ENCODE measurements around the gene GYS1. TPM values are rescaled to one million over a fixed set of nuclear protein-coding genes. Genes with fewer than 3 reads are reported as not detected.
A peak's percentile ranks its signal among the peaks of the same experiment; 100 is the strongest.

Gene GYS1
- total RNA-seq, 1 donor from 2014 or later = 14.8 TPM

GRCh38 chr19:48963371-48964204 lies 29.5 kb downstream of the GYS1 start:
- DNase-seq = peak; percentile 73

- no peak for DNase-seq
These were observed 30.3 kb downstream of the GYS1 start for GRCh38 chr19:48962849-48963165.

- peak; percentile 25 for DNase-seq
These were observed 30.9 kb downstream of the GYS1 start for GRCh38 chr19:48962029-48962848.

- DNase-seq = no peak
These were observed 31.5 kb downstream of the GYS1 start for GRCh38 chr19:48961673-48962028.

- no peak for DNase-seq
These were observed 32.0 kb downstream of the GYS1 start for GRCh38 chr19:48961051-48961649.

GRCh38 chr19:48959341-48960239 lies 33.5 kb downstream of the GYS1 start:
- DNase-seq = no peak

GRCh38 chr19:48958006-48958405 lies 35.1 kb downstream of the GYS1 start:
- no peak for DNase-seq

GRCh38 chr19:48955308-48955958 lies 37.7 kb downstream of the GYS1 start:
- no peak for DNase-seq

GRCh38 chr19:48954595-48955307 lies 38.4 kb downstream of the GYS1 start, which contains the start of gene BAX:
Gene BAX (plus strand): TSS chr19:48954875. CDS start chr19:48954929, 54 bp downstream.
- DNase-seq = peak; percentile 99

- no peak for DNase-seq
These were observed 39.0 kb downstream of the GYS1 start for GRCh38 chr19:48953990-48954594.

GRCh38 chr19:48953141-48953540 lies 40.0 kb downstream of the GYS1 start:
- no peak for DNase-seq

- no peak for DNase-seq
These were observed 42.1 kb downstream of the GYS1 start for GRCh38 chr19:48950830-48951519.

- peak; percentile 59 for DNase-seq
These were observed 43.0 kb downstream of the GYS1 start for GRCh38 chr19:48950159-48950558.

- no peak for DNase-seq
These were observed 45.9 kb downstream of the GYS1 start for GRCh38 chr19:48947258-48947542.

- DNase-seq = no peak
These were observed 46.4 kb downstream of the GYS1 start for GRCh38 chr19:48946463-48947257.

- DNase-seq = no peak
These were observed 47.3 kb downstream of the GYS1 start for GRCh38 chr19:48945817-48946216.

- DNase-seq = no peak
These were observed 47.7 kb downstream of the GYS1 start for GRCh38 chr19:48945415-48945814.

- no peak for DNase-seq
These were observed 50.0 kb downstream of the GYS1 start for GRCh38 chr19:48943081-48943480.

- no peak for DNase-seq
These were observed 52.2 kb downstream of the GYS1 start for GRCh38 chr19:48940902-48941301.

- DNase-seq = no peak
These were observed 54.9 kb downstream of the GYS1 start for GRCh38 chr19:48938256-48938655.

Measured in dermis blood vessel endothelial cell (primary cell).